Measurements from ENCODE around the gene PPFIA3.

GRCh38 chr19:49116544-49116943, 2.8 kb upstream of the PPFIA3 start:
- TF ChIP-seq POLR2A (IDR thresholded peaks at IDR 0.05; ENCODE audit: low read length), result no peak
- no peak for TF ChIP-seq GATA1 (IDR thresholded peaks at IDR 0.05; ENCODE audit: low read depth, low read length)
